Endothelial cell of umbilical vein (primary cell): ENCODE results near the gene HUNK. TPM values are rescaled to one million over a fixed set of nuclear protein-coding genes. Genes with fewer than 3 reads are reported as not detected.

Source experiments
- BruUV-seq: library from RNA; stranded (reverse); fragments of 400-500 nt; replicated peaks from 2 replicates; lab custom pipeline; 2021; lab: Mats Ljungman, UMichigan
- CTCF ChIA-PET: fragments of 300-600, 350-600 bp; sonication (Branson Sonifier 250); formaldehyde crosslinking; loops from one replicate; lab custom pipeline; 2021; ENCODE audit warnings: antibody characterized with exemption, inconsistent platforms; lab: Charles Lee
- POLR2A ChIA-PET: fragments of 300-600, 350-600 bp; sonication (Branson Sonifier 250); formaldehyde crosslinking; loops from one replicate; lab custom pipeline; 2021; ENCODE audit warnings: antibody characterized with exemption, inconsistent platforms; lab: Charles Lee
- DNase-seq: peaks from one replicate; pipeline ENCODE4 v3.0.0-alpha.2; 2011; ENCODE audit warnings: low read depth, low spot score
- FAIRE-seq: peaks from 2 replicates; lab custom pipeline; 2011; peaks lifted over from hg19 to GRCh38; lab: Jason Lieb, UNC
- H2AFZ ChIP-seq: 2 replicates; pipeline ENCODE4 v1.6.0; 2012; ENCODE audit warnings: low read depth, low read length, control low read depth, inconsistent platforms
- H3K27ac ChIP-seq: 2 replicates; pipeline ENCODE4 v1.5.1; 2011; ENCODE audit warnings: low read depth, mild to moderate bottlenecking, control low read depth, low read length, moderate library complexity; ENCODE audit not compliant: insufficient read depth
- H3K27me3 ChIP-seq, 2 experiments: 2 replicates each; pipeline versions ENCODE4 v1.6.0 to v1.6.1; 2011; ENCODE audit warnings: low read length in 2 of 2, mixed read lengths in 1 of 2; ENCODE audit not compliant: control insufficient read depth in 2 of 2, insufficient read depth in 2 of 2
- H3K36me3 ChIP-seq, 2 experiments: 2 replicates in 1 of 2; 3 replicates in 1 of 2; pipeline ENCODE4 v1.5.1; 2011; ENCODE audit warnings: low read length in 2 of 2, mild to moderate bottlenecking in 1 of 2, moderate library complexity in 1 of 2; ENCODE audit not compliant: control insufficient read depth in 2 of 2, insufficient read depth in 2 of 2; ENCODE audit errors: extremely low read depth in 1 of 2
- H3K4me1 ChIP-seq: 3 replicates; pipeline ENCODE4 v1.5.1; 2011; ENCODE audit warnings: mild to moderate bottlenecking, low read length; ENCODE audit not compliant: control insufficient read depth, insufficient read depth; ENCODE audit errors: extremely low read depth
- H3K4me2 ChIP-seq: 2 replicates; pipeline ENCODE4 v1.6.1; 2011; ENCODE audit warnings: low read length, control low read depth, mixed read lengths; ENCODE audit not compliant: insufficient read depth
- H3K4me3 ChIP-seq, 3 experiments: fragments of 200-600 bp in 1 of 3; sonication (generic), shearing (Covaris generic) in 1 of 3; replicated peaks in 1 of 3; 2 replicates each; pipeline ENCODE4 v1.5.1; 2011 to 2016; ENCODE audit warnings: control low read depth in 3 of 3, low read length in 3 of 3, mild to moderate bottlenecking in 2 of 3, inconsistent platforms in 1 of 3, low read depth in 1 of 3, moderate library complexity in 1 of 3; ENCODE audit not compliant: insufficient read depth in 1 of 3
- H3K79me2 ChIP-seq: 2 replicates; pipeline ENCODE4 v1.6.0; 2012; ENCODE audit warnings: low read length, inconsistent platforms; ENCODE audit not compliant: control insufficient read depth, insufficient read depth
- H3K9ac ChIP-seq: replicated peaks from 2 replicates; pipeline ENCODE3; 2011; ENCODE audit warnings: low read length, control low read depth; ENCODE audit not compliant: insufficient read depth; ENCODE audit errors: extremely low read depth
- H3K9me1 ChIP-seq: replicated peaks from 3 replicates; pipeline ENCODE4 v1.6.0; 2011; ENCODE audit warnings: mild to moderate bottlenecking, low read length; ENCODE audit not compliant: control insufficient read depth, insufficient read depth; ENCODE audit errors: extremely low read depth
- H3K9me3 ChIP-seq: replicated peaks from 2 replicates; pipeline ENCODE4 v1.5.1; 2012; ENCODE audit warnings: low read length, inconsistent platforms; ENCODE audit not compliant: control insufficient read depth, insufficient read depth
- H4K20me1 ChIP-seq: replicated peaks from 2 replicates; pipeline ENCODE3; 2011; ENCODE audit warnings: mild to moderate bottlenecking, low read length; ENCODE audit not compliant: control insufficient read depth, insufficient read depth; ENCODE audit errors: extremely low read depth
- CTCF ChIP-seq, 2 donors: IDR thresholded peaks; 1 replicate in 1 of 2; 2 replicates in 1 of 2; pipeline ENCODE4 v1.5.1; 2011; ENCODE audit warnings: low read length in 2 of 2, mild to moderate bottlenecking in 2 of 2, moderate library complexity in 2 of 2, control low read depth in 1 of 2, inconsistent platforms in 1 of 2, low read depth in 1 of 2; ENCODE audit not compliant: insufficient read depth in 1 of 2; ENCODE audit errors: extremely low read depth in 1 of 2
- EZH2 ChIP-seq: IDR thresholded peaks from 2 replicates; pipeline ENCODE4 v1.6.1; 2012; ENCODE audit warnings: borderline replicate concordance, low read depth, mild to moderate bottlenecking, moderate library complexity, low read length, inconsistent platforms; ENCODE audit not compliant: severe bottlenecking
- FOS ChIP-seq: IDR thresholded peaks from 2 replicates; pipeline ENCODE4 v1.6.1; 2011; ENCODE audit warnings: mild to moderate bottlenecking, low read length, moderate library complexity, borderline replicate concordance; ENCODE audit not compliant: insufficient read depth
- GATA2 ChIP-seq: IDR thresholded peaks from 2 replicates; pipeline ENCODE4 v1.7.0; 2011; ENCODE audit warnings: low read depth, mild to moderate bottlenecking, moderate library complexity, mixed read lengths, low read length; ENCODE audit not compliant: insufficient read length, insufficient read depth
- JUN ChIP-seq: IDR thresholded peaks from 2 replicates; pipeline ENCODE4 v1.6.1; 2011; ENCODE audit warnings: borderline replicate concordance, low read depth; ENCODE audit not compliant: insufficient read length, insufficient read depth
- MAX ChIP-seq: IDR thresholded peaks from 2 replicates; pipeline ENCODE4 v1.6.1; 2011; ENCODE audit not compliant: insufficient read depth, insufficient read length
- MYC ChIP-seq: IDR thresholded peaks from one replicate; pipeline ENCODE4 v1.6.1; 2011; ENCODE audit warnings: mild to moderate bottlenecking, low read depth, low read length
- POLR2A ChIP-seq: IDR thresholded peaks from 2 replicates; pipeline ENCODE4 v1.6.1; 2012; ENCODE audit warnings: low read depth, mild to moderate bottlenecking, control low read depth, low read length
- POLR2AphosphoS5 ChIP-seq: IDR thresholded peaks from 2 replicates; pipeline ENCODE4 v1.6.1; 2012; ENCODE audit warnings: low read depth, mild to moderate bottlenecking, control low read depth, low read length, moderate library complexity; ENCODE audit not compliant: insufficient read depth
- dilution Hi-C: fragments of 300-500 bp; cut with MboI; formaldehyde crosslinking; loops from one replicate; pipeline ENCODE4 v1.15.0; 2019; ENCODE audit warnings: low sequenced_read_pairs; ENCODE audit not compliant: extremely low pct_ligation_motif_present
- intact Hi-C: fragments of 100-400 bp; cut with micrococcal nuclease; formaldehyde crosslinking; loops from one replicate; pipeline ENCODE4 v1.10.0; 2022
- polyA plus RNA-seq, 4 experiments: library from polyadenylated mRNA; depleted of rRNA in 3 of 4; stranded (reverse) in 3 of 4; unstranded in 1 of 4; fragments of >200 nt; gene quantifications; 2 replicates each; pipeline versions ENCODE4 v1.2.1 to v1.2.3, GENCODE V29; 2011 to 2012; ENCODE audit warnings: missing spikeins in 1 of 4
- total RNA-seq: library from RNA; stranded (reverse); gene quantifications from 2 replicates; pipeline ENCODE4 v1.2.3, GENCODE V29; 2021

The HUNK gene
- total and polyA plus RNA-seq, 2 donors (not counting 3 experiments of a cell fraction or from before 2014, with no cell fraction given) = not detected

GRCh38 chr21:31855180-31855579 lies 17.6 kb upstream of the HUNK start:
- dilution Hi-C loops = no loop called here
- TF ChIP-seq FOS (no peak), GATA2 (no peak), CTCF (IDR thresholded peaks at IDR 0.05; ENCODE audit: extremely low read depth in 1 of 2, insufficient read depth in 1 of 2, low read depth in 1 of 2, low read length in 2 of 2) (no peak), POLR2AphosphoS5 (no peak), POLR2A (no peak), JUN (no peak), MYC (no peak), MAX (no peak), EZH2 (no peak)
- Histone ChIP-seq H3K27me3 (no peaks in the 10 kb centered on the region), H3K4me3 (no peak overlapping the region), H3K36me3 (no peaks in the 10 kb centered on the region), H3K27ac (no peak overlapping the region), H3K9me1 (no peaks in the 10 kb centered on the region), H3K79me2 (no peaks in the 10 kb centered on the region), H2AFZ (no peak overlapping the region), H3K4me2 (no peak overlapping the region), H3K9ac (no peak overlapping the region), H4K20me1 (no peaks in the 10 kb centered on the region), H3K4me1 (no peaks in the 10 kb centered on the region), H3K9me3 (no peaks in the 10 kb centered on the region)
- FAIRE-seq (no peak), DNase-seq (no peak)
- ChIA-PET POLR2A (no interaction called here), CTCF (interaction anchor here (1.2 kb wide), 1 partner anchor 11 kb away, joined by 4 read pairs; no protein-coding TSS in a partner anchor)
- intact Hi-C loops = no loop called here
- BruUV-seq = no TSS peak
